ENCODE data around the gene PRSS35. TPM values are rescaled to one million over a fixed set of nuclear protein-coding genes. Genes with fewer than 3 reads are reported as not detected.
"Not testable (repeated sequence)": the region's sequence is repeated elsewhere in the genome, so short reads cannot be mapped to it uniquely, and the experiment has no call there.

The PRSS35 gene
- total RNA-seq, 1 donor from 2014 or later, result 0.26 TPM

DNA sequence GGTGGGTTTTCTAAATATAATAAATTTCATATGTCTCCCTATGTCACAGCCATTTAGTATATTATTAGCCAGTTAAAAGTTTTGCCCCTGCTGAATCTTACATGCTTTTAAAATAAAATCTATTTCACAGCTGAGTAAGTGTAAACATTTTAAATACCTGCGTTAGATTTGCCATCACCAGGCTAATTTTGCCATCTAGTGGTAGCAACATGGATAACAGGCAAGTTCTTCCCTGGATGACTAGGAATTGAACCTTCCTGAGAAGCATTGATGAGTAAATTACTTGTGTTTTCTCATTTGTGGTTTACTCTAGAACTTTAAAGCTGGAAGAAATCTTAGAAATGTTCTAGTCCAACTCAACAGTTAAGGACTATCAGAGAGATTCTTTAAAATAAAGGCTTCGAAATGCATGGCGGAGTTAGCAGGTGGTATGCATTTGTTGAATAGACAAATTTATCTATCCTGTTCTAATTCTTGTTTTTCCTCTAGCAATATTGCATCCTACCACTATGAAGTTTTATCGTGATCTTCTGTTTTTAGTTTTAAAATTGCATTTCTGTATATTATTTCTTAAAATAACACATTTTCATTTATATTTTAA is 2.6 kb downstream of the PRSS35 start:
- DNase-seq (ENCODE audit: low spot score), result no peak

DNA sequence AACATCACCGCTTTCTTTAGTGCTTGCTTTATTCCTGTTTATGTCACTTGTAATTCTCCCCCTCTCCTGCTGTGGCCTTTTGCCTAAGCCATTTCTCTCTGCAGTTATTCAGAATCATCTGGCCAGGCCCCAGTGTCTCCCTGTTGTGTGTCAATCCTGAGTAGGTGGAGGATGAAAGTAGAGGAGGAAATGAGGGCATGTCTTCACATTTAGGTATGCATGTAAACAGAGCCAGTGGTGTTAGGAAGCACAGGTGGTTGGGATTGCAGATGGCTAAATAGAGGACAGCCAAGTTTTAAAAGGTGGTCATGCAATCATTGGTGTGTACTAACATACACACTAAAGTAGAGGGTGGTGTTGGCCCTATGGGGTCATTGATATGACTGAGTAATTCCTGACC is 5.2 kb downstream of the PRSS35 start:
- DNase-seq (ENCODE audit: low spot score), result no peak

DNA sequence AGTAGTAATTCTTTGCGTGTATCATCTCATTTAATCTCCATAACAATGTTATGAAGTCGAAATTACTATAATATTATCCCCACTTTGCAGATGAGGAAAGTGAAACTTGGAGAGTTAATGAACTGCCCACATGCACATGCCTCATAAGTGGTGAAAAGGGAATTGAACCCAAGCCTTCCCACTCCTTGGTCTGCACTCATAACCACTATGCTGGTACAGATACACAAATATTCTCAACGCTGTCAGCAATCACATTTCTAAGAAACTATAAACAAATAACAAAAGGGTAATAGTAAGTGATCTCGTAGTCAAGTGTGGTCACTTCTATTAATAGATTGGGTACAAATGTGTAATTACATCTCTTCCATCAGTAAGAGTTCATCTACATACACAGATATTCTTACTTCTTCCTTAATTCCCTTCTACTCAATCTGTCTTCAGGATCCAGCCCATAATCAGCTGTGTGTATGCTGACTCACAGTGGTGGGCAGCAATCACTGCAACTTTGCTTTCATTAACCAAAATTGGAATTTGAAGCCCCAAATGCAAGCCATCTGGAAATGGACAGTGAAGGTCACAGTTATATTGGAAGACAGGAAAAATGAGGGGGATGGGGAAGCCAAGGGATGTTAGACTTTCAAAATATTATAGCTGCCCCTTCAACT is 6.6 kb downstream of the PRSS35 start:
- DNase-seq (ENCODE audit: low spot score), result no peak

DNA sequence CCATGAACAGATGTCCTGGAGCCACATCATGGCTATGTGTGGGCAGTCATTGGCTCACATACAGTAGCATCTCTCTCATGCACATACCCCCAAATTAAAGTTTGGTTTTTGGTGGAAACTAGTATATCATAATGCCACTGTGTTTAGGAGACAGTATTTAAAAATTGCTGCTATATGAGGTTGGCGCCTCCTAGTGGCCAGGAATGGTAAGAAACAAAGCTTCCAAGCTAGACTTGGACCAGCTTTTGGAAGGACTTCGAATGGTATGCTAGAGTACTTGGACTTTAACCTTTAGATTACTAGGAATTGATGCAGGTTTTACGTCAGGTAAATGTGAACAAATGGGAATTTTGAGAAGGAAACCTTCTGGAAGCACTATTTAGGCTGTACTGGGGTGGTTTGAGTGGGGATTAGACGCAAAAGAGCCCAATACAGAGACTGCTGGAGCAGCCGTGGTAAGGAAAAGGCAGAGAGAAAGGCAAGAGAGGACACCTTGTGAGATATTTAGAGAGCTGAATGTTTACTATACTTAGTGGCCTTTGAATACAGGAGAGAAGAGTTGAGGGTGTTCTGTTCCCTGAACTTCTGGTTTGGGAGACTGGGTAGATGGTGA is 23.8 kb downstream of the PRSS35 start:
- DNase-seq (ENCODE audit: low spot score), result no peak

DNA sequence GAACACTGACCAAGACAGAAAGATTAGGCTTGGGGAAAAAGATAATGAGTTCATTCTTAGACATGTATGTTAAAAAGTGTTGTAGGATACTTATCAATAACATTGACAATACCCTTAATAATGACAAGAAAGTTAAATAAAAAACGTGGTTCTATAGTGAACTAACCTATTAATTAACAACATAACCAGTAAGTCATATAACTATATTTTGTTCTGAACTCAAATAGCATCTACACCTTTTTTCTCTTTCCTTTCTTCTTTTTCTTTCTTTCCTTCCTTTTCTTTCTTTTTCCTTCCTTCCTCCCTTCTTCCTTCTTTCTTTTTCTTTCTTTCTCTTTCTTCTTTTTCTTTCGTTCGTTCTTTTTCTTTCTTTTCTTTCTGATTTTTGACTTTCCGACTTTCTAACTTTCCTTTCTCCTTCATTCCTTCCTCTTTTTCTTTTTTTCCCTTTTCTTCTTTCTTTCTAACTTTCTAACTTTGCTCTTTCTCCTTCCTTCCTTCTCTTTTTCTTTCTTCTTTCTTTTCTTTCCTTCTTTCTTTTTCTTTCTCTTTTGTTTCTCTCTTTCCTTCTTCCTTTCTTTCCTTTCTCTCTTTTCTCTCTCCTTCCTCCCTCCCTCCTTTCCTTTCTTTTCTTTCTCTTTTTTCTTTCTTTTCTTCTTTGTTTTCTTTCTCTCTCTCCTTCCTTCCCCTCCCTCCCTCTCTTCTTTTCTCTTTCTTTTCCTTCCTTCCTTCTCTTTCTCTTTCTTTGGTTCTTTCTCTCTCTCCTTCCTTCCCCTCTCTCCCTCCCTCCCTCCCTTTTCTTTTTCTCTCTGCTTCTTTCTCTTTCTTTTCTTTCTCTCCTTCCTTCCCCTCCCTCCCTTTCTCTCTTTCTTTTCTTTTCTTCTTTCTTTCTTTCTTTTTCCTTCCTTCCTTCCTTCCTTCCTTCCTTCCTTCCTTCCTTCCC is 24.6 kb downstream of the PRSS35 start:
- DNase-seq (ENCODE audit: low spot score), result no peak

DNA sequence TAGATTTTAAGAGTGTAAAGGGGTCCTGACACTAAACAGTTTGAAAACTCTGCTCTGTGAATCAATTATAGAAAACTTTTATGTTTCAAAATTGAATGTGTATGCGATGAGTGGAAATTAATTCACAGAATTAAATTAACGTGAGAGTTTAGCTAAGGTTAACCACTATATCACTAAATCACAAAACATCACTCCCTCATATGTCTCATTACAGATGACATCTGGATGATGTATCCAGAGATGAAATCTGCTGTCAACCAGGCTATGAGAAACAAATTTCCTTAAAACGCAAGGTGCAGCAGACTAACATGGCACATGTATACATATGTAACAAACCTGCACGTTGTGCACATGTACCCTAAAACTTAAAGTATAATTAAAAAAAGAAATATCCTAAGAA is 27.3 kb downstream of the PRSS35 start:
- no peak for DNase-seq (ENCODE audit: low spot score)

DNA sequence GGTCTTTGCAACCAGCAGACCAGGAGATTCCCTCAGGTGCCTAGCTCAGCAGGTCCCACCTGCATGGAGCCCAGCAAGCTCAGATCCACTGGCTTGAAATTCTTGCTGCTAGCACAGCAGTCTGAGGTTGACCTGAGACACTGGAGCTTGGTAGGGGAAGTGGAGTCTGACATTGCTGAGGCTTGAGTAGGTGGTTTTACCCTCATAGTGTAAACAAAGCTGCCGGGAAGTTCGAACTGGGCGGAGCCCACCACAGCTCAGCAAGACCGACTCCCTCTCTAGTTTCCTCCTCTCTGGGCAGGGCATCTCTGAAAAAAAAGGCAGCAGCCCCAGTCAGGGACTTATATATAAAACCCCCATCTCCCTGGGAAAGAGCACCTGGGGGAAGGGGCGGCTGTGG is 34.3 kb downstream of the PRSS35 start:
- no peak for DNase-seq (ENCODE audit: low spot score)

DNA sequence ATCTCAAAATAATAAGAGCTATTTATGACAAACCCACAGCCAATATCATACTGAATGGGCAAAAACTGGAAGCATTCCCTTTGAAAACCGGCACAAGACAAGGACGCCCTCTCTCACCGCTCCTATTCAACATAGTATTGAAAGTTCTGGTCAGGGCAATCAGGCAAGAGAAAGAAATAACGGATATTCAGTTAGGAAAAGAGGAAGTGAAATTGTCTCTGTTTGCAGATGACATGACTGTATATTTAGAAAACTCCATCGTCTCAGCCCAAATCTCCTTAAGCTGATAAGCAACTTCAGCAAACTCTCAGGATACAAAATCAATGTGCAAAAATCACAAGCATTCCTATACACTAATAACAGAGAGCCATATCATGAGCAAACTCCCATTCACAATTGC is 38.1 kb downstream of the PRSS35 start:
- DNase-seq (ENCODE audit: low spot score), result not testable (repeated sequence)

DNA sequence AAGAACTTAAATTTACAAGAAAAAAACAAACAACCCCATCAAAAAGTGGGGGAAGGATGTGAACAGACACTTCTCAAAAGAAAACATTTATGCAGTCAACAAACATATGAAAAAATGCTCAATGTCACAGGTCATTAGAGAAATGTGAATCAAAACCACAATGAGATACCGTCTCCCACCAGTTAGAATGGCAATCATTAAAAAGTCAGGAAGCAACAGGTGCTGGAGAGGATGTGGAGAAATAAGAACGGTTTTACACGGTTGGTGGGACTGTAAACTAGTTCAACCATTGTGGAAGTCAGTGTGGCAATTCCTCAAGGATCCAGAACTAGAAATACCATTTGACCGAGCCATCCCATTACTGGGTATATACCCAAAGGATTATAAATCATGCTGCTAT is 39.4 kb downstream of the PRSS35 start:
- DNase-seq (ENCODE audit: low spot score), result not testable (repeated sequence)

DNA sequence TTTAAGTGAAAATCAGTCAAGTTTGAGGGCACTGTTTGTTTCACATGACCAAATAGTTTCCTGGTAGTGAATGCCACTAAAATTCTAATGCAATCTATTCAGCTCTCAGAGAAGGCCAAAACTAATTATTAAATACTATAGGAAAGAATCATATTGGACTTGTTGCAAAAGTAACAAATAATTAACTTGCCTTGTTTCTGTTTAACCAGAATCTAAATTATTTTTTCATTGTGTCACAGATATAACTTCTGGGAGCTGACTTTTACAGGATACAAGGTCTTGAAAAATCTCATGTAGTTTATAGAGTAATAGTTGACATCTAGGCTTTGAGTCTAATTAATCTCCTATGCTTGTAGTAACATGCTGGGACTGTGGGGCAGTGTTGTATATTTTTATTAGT is 44.5 kb downstream of the PRSS35 start:
- no peak for DNase-seq (ENCODE audit: low spot score)

DNA sequence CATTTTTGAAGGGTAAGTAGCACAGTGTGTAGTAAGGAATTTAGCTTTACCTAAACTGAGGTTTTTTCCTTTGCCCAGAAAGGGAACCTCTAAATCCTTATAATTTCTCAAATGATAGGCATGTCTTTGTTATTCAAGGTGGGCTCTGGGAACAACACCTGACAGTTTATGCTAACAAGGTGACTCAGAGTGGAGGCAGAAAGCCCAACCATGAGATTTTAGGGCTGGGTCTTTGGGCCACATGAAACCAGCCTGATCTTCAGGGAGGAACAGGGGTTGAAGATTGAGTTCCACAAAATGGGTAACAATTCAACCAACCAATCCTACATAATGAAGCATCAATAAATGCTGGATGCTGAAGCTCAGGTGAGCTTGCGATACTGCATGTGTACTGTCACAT is 46.6 kb downstream of the PRSS35 start:
- no peak for DNase-seq (ENCODE audit: low spot score)

DNA sequence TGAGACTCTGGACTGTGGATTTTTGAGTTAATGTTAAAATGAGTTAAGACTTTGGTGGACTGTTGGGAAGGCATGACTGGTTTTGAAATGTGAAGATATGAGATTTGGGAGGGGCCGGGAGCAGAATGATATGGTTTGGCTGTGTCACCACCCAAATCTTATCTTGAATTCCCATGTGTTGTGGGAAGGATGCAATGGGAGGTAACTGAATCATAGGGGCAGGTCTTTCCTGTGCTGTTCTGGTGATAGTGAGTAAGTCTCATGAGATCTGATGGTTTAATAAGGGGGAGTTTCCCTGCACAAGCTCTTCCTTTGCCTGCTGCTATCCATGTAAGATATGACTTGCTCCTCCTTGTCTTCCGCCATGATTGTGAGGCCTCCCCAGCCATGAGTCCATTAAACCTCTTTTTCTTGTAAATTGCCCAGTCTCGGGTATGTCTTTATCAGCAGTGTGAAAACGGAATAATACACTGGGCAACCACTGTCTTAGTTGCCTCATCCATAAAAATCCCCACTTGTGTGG is 59.4 kb downstream of the PRSS35 start:
- not testable (repeated sequence) for DNase-seq (ENCODE audit: low spot score)

DNA sequence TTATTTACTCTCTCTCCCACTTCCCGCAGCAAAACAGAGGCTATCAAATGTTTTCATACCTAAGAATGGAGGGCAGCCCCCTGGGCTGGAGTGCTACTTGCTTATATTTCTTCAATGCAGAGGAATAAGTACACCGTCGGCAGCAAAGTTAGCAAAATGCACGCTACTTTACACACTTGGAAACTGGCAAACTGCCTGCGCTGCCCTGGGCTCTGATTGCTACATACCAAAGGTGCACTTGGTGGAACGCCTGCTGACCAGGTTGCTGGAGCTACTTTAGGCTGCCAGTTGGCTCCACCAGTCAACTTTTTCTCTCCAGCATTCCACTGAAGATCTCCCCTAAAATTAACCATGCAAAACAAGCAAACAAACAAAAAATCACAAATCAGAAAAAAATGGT is 62.4 kb downstream of the PRSS35 start:
- no peak for DNase-seq (ENCODE audit: low spot score)

Other genes with a start within 250 kb of the PRSS35 start
- 31.7 TPM for gene ME1, start 81.5 kb upstream of the PRSS35 start, total RNA-seq
- 0.48 TPM for gene SNAP91, start 196.6 kb downstream of the PRSS35 start, total RNA-seq

All from mesenteric fat pad (tissue), 1 donor.